Smooth muscle cell of the umbilical artery (primary cell): Measurements from ENCODE around the gene IPO4. TPM values are rescaled to one million over a fixed set of nuclear protein-coding genes. Genes with fewer than 3 reads are reported as not detected.

ENCODE experiments used
- total RNA-seq: library from RNA; depleted of rRNA; stranded (reverse); fragments of >200 nt; gene quantifications from 2 replicates; pipeline ENCODE4 v1.2.3, GENCODE V29; 2014

IPO4 gene, protein sequence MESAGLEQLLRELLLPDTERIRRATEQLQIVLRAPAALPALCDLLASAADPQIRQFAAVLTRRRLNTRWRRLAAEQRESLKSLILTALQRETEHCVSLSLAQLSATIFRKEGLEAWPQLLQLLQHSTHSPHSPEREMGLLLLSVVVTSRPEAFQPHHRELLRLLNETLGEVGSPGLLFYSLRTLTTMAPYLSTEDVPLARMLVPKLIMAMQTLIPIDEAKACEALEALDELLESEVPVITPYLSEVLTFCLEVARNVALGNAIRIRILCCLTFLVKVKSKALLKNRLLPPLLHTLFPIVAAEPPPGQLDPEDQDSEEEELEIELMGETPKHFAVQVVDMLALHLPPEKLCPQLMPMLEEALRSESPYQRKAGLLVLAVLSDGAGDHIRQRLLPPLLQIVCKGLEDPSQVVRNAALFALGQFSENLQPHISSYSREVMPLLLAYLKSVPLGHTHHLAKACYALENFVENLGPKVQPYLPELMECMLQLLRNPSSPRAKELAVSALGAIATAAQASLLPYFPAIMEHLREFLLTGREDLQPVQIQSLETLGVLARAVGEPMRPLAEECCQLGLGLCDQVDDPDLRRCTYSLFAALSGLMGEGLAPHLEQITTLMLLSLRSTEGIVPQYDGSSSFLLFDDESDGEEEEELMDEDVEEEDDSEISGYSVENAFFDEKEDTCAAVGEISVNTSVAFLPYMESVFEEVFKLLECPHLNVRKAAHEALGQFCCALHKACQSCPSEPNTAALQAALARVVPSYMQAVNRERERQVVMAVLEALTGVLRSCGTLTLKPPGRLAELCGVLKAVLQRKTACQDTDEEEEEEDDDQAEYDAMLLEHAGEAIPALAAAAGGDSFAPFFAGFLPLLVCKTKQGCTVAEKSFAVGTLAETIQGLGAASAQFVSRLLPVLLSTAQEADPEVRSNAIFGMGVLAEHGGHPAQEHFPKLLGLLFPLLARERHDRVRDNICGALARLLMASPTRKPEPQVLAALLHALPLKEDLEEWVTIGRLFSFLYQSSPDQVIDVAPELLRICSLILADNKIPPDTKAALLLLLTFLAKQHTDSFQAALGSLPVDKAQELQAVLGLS
- total RNA-seq: 36.2 and 52.9 TPM in 2 replicates

DNA sequence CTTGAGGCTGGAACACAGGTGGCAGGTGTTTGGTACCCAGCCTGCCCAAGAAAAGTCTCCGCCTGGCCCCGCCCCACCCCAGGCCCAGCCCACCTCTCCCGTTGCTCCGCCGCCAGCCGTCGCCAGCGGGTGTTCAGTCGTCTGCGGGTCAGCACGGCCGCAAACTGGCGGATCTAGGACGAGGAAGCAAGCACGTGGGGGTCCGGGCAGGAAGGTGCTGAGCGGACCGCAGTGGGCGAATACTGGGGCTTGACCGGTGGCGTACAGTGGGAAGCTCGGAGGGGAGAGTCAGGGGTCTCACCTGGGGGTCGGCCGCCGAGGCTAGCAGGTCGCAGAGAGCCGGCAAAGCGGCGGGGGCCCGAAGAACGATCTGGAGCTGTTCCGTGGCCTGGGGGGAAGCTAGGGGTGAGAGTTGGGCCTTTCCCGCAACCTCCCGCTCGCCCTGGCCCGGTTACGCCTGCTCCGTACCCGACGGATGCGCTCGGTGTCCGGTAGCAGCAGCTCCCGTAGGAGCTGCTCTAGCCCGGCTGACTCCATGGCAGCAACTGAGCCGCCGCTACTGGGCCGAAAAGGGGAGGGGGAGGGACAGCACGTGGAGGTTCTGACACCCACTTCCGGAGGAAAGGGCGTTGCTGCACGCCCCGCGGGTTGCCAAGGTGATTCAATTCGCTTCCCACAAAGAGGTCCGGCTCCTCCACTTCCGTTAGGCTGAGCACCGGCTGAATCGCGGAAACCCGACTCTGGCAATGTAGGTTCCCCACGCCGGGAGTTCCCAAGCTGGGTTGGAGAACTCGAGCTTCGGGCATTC, at the start of gene IPO4:
TSS of gene IPO4 (minus strand) at position 566 of the 808 bp plus-strand sequence. CDS start at position 537, 29 bp downstream.

DNA sequence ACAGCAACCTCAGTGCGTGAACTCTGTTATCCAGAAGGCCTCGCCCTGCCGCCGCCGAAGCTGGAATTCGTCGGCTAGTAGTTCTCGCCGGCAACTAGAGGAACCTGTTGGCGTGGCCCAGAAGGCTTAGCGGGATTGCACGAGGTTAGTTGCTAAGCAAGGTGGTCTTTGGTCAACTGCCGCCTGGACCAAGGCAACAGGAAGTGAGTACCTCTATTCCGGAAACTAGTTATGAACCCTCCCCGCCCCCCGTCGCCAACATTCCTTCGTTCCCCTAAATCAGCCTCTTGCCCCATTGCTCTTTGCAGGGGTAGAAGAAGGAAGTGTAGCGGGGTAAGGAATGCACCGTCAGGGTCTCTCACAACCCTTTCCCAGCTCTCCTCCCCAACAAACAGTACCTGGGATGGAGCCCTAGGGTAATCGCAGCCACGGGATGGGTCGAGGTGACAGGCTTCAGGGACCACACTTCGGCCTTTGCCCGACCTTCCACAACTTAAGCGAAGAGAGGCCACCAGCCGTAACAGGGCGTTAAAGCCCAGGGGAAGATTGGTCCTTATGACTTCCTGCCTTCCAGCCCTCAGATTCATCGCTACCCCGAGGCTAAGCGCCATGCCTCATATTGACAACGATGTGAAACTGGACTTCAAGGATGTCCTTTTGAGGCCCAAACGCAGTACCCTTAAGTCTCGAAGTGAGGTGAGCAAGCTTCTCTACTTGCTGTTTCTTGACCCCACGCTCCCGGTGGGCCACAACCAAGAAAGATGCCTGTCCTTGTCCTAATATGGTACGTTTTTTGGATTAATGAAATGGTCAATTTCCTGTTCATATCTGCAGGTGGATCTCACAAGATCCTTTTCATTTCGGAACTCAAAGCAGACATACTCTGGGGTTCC, 44.3 kb upstream of the IPO4 start, which contains the start of gene GMPR2:
TSS of gene GMPR2 (plus strand) at position 285 of the 893 bp plus-strand sequence. CDS start at position 610, 325 bp downstream.

DNA sequence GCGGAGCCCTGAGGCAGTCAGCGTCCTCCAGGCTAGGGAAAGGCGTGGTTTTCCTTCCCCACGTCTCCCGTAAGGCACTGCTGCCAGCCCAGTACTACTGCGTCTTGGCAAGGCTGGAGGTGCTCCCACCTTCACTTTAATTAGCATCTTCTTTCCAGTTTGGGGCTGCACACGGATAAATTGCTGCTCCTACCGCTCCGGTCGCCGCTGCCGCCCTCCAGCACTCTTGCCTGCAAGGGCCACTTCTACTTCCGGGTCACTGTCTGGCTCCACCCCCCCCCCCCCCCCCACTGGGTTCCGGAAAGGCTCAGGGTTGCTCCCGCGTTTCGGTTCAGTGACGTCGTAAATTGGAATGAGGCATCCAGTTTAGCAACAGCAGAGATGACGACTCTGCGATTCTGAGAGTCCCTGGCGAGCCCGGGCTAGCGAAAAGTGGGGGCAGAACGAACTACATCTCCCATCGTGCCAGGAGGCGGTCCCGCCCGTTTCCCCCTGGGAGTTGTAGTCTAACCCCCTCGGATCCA, 43.6 kb upstream of the IPO4 start, which contains the start of gene NEDD8:
TSS of gene NEDD8 (minus strand) at position 247 of the 524 bp plus-strand sequence. CDS start at position 147, 100 bp downstream.

DNA sequence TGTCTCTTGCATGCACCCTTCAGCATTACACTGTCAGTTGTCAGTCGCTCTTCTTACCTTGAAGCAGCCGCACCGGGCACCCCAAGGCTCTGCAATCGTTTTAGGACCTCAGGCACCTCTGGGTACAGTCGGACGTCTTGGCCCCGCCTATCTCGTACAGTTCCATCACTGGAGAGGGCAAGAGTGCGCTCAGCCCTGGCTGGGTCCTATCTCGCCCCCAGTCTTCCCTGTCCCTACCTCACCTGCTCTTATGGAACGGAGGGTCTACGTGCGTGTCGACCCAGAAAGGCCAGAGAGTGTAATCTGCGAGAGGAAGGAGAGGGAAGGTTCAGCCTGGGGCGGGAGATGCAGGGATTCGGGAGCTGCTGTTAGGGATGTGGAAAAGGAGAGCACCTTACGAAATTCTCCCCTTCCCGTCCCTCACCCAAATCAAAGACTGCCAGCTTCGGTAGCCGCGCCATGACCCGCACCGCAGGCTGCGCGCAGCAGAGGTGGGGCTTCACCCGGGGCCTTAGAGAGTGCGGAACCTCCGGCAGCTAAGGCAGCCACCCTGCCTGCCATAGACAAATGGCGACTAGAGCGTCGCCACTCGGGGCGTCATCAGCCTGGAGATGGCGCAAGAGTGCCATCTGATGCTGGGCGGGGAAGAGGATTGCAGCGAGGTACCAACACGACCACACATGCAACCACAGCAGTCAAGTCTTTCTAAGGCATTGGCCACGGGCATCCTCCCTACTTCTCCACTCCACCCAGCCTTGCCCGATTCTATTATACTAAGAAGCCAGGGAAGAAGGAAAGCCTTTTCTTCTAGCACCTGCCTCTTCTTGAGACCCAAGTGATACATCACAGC, 27.1 kb upstream of the IPO4 start, which contains the start of gene MDP1:
TSS of gene MDP1 (minus strand) at position 572 of the 850 bp plus-strand sequence. CDS start at position 461, 111 bp downstream.

DNA sequence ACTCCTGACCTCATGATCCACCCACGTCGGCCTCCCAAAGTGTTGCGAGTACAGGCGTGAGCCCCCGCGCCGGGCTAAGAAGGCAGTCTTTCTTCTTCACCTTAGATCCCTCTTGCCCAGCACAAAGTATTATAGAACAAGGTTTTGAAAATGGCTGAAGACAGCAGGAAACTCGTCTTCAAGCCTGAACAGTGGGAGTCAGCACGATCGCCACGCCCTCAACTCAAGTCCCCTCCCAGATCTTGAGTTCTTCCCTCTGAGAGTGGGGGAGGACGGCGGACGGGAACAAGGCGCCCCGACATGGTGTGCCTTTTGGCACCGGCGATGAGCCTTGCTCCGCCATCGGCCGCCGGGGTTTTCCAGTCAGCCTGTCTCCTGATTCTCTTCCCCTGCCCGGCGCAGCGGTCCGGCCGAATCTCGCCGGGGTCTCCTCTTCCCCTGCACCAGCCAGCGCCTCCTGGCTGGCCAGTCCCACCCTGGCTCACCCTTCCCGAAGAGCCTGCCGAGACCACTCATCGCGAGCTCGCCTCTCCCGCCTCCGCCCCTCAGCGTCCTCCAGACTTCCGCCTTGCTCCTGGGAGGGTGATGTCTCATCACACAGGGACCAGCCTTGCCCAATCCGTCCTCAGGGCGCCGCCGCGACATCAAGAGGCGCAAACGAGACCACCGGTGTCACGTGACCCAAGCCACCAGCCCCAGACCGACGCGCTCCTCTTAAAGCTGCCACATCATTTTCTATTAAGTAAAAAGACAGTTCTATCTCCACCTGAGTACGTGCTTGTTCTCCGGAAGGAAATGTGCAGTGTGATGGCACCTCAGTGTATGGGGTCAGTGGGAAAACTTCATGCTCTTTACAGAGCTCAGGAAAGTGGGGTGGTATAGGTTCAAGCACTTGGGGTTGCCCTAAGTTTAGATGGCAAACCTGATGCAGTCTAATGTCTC, 24.6 kb upstream of the IPO4 start, which contains the start of gene CHMP4A:
TSS of gene CHMP4A (minus strand) at position 565 of the 942 bp plus-strand sequence. CDS start at position 516, 49 bp downstream.

DNA sequence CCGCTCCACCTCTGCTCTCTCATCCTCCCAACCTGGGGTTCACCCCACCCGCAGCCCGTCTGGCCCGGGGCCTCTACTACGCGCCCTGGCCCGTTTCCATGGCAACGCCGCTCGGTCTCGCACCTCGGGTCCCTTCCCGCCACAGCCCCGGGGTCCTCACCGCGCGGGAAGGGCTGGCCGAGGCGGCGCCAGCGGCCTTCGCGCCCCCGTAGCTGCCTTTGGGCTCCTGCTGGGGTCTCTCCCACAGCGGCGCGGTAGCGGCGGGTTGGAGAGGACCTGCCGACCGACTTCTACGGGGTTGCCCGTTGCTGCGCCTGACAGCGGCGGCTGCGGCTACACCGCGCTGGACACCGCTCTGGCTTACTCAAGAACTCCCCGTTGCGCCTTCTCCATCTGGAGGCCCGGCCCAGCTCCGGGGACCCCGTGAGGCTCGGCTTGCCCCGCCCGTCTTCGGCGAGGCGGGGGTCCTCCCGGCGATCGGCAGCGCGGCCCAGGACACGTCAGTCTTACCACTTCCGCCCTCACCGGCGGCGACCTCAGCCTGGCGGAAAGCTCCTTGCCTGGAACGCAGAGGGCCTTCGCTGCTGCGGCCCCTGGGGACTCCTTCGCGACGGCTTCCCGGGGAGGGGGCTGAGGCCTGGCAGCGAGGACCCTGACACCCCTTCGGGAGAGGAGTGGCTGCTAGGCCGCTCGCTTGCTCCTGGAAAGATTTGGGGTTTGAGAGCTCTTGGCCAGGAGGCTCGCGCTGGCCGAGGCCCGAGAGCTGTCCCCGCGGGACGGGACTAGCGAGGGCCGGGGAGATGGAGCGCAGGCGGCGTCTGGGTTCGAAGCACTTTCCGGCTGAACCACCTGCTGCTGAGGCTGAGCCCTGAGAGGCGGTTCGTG, 6.8 kb upstream of the IPO4 start, which contains the start of gene TM9SF1:
TSS of gene TM9SF1 (minus strand) at position 256 of the 885 bp plus-strand sequence. CDS start 422 bp downstream, outside the sequence.

DNA sequence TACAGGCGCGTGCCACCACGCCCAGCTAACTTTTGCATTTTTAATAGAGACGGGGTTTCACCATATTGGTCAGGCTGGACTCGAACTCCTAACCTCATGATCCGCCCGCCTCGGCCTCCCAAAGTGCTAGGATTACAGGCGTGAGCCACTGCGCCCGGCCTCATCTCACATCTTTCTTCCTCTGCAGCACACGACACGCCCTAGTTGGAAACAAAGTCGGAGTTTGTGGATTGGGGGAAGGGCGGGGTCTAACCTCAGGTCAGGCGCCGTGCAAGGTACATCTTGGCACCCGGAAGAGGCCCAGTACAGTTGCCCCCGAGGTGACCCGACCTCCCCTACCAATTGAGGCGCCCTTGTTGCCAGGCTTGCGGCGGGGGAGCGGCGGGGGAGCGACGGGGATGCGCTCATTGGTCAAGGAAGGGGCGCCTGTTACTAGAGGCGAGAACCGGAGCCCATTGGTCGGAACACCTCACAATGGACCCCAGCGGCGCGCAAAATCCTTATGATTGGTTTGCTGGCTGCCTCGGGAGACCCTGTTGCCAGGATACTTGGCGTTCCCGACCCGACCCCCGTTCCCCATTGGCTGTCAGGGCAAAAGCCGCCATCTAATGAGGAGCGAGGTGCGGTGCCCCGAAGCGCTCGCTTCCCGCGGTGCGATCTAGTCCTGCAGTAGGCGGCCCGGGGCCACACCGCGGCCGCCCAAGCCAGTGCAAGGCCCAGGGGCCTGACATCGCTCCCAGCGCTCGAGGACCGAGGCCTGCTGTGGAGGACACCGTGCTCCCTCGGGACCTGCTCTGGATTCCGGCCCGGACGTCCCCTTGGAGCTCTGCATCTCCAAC, 17.0 kb downstream of the IPO4 start, which contains the start of gene REC8:
TSS of gene REC8 (plus strand) at position 659 of the 839 bp plus-strand sequence. CDS start 473 bp downstream, outside the sequence.

DNA sequence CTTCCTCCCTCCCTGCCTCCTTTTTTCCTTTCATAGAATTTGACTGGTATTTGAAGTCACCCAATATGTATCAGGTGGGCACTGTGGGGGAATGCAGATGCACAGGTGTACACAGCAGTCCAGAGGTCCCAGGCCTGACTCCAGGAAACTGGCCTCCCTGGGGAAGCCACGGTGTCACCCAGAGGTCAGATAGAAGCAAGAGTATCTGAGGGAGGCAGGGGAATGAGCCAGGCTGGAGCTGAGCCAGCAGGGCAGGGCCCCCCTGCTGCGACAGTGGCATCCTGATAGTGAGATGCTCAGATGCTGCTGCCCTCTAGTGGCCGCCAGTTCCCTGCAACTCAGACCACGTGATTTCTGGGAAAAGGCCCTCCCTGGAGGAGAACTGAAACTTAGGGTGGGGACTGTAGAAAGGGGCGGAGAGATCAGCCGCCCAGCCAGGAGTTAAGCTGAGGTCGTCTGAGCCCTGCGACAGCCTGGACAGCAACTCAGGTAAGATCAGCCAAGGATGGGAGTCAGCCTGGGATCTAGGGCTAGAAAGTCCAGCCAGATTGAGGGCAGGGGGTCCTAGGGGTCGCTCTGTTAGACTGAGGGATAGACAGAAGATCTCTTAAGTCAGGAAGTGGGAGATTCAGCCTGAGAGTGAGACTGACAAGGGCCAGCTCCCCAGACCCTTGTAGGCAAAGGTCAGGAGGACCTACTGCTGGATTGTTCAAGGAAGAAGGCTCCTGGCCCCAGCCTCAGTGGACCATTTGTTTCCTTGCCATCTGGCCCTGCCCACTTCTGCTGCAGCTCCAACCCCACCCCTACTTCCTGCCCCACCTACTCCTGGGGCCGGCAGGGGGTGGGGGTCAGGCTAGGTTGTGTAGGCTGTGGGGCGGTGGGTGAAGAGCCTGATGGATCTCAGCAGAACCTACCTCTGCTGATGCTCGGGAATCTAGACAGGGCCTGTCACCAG, 27.5 kb downstream of the IPO4 start, which contains the start of gene IRF9:
TSS of gene IRF9 (plus strand) at position 416 of the 955 bp plus-strand sequence. CDS start 880 bp downstream, outside the sequence.

DNA sequence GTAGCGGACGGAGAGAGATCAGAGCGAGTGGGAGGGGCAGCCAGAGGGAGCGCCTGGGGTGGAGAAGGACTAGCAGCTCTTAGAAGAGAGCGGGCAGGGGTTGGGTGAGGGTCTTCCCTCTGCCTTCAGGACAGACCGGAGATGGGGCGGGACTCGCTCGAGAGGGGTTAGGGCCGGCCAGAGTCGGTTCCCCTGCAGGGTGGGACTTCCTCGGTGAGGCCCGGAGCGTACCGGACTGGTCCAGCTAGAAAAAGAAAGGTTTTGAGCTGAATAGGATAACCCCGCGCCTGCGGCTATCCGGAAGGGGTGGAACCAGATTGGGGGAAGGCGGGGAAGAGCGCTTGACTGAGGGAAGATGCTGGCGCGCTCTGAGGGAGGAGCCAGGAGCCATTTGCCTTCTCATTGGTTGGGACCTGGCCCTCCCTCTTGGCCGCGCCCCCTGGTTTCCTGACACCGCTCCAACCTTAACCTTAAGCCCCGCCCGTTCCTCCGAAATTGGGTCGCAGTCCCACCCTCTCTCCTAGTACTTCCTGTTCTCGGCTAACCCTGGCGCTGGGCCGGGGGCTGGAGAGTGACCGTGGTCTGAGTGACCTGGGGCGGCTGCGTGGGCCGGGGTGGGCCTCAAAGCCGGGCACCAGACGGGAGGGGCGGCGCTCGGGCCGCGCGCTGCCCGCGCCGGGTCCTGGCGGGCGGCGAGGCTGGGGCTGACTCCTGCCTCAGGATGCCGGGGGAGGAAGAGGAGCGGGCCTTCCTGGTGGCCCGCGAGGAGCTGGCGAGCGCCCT, 41.4 kb downstream of the IPO4 start, which contains the start of gene RNF31:
TSS of gene RNF31 (plus strand) at position 521 of the 783 bp plus-strand sequence. CDS start at position 722, 201 bp downstream.

DNA sequence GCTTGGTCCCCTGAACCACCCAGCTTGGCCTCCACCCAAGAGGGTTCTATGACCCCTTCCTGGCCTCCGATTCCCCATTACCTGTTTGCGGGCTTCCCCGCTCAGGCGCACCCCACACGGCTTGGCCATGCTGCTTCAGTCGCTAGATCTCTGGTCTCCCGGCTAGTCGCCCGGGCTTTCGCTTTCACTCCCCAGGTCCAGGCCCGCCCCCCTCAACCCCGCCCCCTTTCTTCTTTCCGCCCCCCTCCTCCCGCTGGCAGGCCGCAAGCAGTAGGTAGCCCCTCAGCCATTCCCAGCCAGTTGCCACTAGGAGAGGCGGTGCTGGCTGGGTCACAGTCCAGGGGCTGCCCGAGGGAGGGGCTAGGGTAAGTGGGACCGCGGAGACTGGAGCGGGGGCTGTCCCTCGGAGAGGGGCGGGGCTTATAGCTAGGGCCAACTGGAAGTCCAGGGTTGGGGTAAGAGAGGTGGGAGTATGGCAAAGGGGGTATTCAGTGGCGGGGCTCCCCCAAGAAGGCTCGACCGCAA, 42.1 kb downstream of the IPO4 start, which contains the start of gene PSME2:
TSS of gene PSME2 (minus strand) at position 158 of the 525 bp plus-strand sequence. CDS start at position 129, 29 bp downstream.

DNA sequence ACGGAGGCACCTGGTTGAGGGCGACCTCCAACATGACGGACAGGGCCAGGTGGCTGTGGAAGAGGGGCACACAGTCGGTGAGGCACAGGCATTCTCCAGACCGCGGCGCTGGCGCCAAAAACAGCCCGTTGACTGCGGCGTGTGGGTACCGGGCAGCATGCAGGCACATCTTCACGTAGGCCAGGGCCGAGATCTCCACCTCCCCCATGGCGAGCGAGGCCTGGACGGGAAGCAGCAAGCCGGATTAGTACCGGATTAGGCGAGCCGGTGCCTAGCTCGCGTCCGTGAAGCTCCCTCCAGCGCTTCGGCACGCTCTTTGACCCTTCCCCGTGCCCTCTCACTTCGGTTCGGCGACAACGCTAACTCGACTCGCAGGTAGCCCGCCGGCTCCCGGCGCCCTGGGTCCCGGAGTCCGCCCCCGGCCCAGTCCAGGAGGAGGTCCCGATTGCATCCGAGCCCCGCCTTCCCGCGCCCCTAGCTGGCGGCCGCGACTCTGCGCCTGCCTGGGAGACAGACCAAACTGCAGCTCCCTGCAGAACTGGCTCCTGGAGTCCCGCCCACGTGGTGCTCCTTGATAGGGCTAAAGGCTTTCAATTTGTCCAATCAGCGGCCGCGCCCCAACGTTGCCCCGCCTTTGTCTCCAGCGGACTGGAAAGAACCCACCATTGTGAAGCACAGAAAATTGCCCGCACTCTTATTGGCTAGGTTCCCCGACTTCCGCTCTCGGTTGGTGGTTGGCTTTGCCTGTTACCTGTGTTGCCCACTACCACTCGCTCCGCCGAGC, 47.3 kb downstream of the IPO4 start, which contains the start of gene EMC9:
TSS of gene EMC9 (minus strand) at position 495 of the 784 bp plus-strand sequence. CDS start at position 208, 287 bp downstream.

